GM13977 (cell line): ENCODE results near the gene FUOM.
A peak's percentile ranks its signal among the peaks of the same experiment; 100 is the strongest.
"Not testable (repeated sequence)": the region's sequence is repeated elsewhere in the genome, so short reads cannot be mapped to it uniquely, and the experiment has no call there.

Experiments used
- DNase-seq: peaks from one replicate; pipeline ENCODE4 v3.0.0; 2012; ENCODE audit warnings: low spot score
- CTCF ChIP-seq: IDR thresholded peaks from 2 replicates; pipeline ENCODE4 v1.5.1; 2012; ENCODE audit warnings: mild to moderate bottlenecking, control low read depth; ENCODE audit not compliant: insufficient read depth; ENCODE audit errors: extremely low read depth, missing control alignments
- in situ Hi-C: fragments of 300-500 bp; cut with MboI; formaldehyde crosslinking; loops from one replicate; pipeline ENCODE4 v1.12.0; 2022; ENCODE audit warnings: low sequenced_read_pairs, low pct_unique_long_range_greater_than_20kb, mixed read lengths, inconsistent platforms; ENCODE audit not compliant: unreplicated experiment

FUOM gene

DNA sequence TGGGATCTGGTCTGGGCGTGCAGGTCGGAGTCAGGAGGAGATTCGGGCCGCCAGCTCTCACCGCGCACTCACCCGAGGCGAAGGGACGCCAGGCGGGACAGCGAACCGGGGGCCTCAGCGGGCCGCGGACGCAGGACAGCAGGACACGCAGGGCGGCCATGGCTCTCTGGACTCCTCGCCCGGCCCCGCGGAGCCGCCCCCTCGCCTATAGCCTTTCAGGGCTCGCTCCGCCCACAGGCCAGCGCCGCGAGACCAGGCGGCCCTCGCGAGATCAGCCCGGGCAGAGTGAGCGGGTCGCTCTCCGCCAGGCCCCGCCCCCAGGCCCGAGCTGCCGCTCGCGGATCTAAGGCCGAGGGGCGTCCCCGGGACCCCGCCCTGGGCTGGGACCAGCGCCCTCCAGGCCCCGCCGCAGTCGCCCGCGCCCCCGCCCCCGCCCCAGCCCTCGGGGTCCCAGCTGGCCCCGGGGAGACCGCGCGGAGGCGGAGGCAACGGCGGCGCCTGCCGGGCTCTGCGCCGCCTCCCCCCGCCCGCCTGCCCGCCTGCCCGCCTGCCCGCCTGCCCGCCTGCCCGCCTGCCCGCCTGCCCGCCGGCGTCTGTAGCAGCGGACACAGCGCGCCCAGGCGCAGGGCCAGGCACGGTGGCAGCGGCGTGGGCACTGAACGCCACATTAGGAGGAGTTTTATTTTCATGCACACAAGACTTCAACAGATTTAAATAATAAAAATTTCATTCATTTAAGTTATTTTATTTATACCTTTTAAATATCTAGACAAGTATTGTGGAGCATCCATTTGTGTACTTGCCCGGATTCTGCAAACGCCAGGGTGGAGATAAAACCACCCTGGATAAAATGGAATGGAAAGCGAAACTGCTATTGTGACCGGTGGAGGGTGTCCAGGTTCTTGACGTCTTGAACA is 15.6 kb upstream of the FUOM start, which contains the start of gene ECHS1:
TSS of gene ECHS1 (minus strand) at position 181 of the 917 bp plus-strand sequence. CDS start at position 160, 21 bp downstream.
- in situ Hi-C loops: no loop called here

DNA sequence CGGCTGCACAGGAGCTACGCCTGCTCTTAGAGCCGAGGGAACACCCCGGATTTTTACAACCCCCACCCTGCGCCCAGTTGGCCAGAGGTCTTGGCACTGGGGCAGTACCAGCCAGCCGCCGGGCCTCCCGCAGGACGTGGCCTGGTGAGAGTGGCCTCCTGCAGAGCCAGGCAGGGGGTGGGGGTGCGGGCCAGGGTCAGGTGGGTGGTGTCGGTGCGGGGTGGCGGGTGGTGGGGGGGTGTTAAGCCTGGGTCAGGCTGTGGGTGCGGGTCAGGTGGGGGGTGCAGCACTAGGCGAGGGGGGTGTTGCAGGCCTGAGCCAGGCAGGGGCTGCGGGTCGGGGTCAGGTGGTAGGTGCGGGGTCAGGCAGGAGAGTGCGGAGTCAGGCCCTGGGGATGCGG is 14.7 kb upstream of the FUOM start:
- DNase-seq: no peak
- in situ Hi-C loops: no loop called here
- no peak for TF ChIP-seq CTCF

More for the DNA sequence above, 15.6 kb upstream of the FUOM start, which contains the start of gene ECHS1:
- no peak for TF ChIP-seq CTCF
- peak; percentile 100 for DNase-seq

GRCh38 chr10:133370030-133370786 is 12.4 kb upstream of the FUOM start:
- no peak for TF ChIP-seq CTCF
- in situ Hi-C loops: no loop called here
- DNase-seq: no peak

- in situ Hi-C loops: no loop called here
- no peak for DNase-seq
- no peak for TF ChIP-seq CTCF
These were observed 10.3 kb upstream of the FUOM start for GRCh38 chr10:133368153-133368552.

DNA sequence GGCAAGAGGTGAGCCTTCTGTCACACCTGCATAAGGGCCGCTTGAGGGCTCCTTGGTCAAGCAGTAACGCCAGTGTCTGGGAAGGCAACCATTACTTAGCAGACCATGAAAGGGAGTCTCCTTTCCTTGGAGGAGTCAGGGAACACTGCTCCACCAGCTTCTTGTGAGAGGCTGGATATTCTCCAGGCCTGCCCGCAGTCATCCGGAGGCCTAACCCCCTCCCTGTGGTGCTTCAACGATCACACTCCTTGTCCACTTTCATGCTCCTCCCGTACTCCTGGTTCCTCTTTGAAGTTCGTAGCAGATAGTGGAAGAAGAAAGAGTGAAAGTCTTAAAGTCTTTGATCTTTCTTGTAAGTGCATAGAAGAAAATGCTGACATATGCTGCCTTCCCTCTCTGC is 9.6 kb upstream of the FUOM start:
- DNase-seq, in situ Hi-C loops: not testable (repeated sequence)

DNA sequence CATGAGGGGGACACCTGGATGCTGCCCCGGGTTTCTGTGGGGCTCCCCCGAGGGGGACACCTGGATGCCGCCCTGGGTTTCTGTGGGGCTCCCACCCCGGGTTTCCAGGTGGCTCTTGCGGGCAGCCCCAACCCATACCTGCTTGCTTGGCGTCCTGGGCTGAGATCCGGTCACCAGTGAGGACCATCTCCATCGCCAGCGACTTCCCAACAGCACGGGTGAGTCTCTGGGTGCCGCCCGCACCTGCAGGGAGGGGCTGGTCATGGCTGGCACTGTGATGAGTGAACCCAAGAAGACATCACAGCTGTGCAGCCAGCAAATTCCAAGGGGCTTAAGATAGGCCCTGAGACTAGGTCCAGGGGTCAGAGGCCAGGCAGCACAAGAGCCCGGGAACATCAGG is 8.9 kb upstream of the FUOM start:
- TF ChIP-seq CTCF: no peak
- no peak for DNase-seq
- in situ Hi-C loops: no loop called here

DNA sequence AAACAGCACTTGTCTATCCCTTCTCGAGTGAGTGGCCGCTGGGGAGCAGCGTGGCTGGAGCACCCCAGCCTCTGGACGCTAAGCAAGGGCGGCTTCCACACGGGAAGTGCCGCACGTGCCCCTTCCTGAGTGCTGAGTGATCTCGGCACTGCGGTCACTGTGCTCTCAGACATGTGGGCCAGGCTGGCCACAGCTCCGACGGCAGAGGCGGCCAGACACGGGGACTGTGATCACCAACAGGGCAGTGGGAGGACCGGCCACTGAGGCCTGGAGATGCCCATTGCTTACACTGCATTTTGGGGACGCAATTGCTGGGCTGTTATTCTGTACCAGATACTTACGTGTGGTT is 8.3 kb upstream of the FUOM start:
- TF ChIP-seq CTCF: no peak
- in situ Hi-C loops: no loop called here
- DNase-seq: no peak
